Mucosa of rectum (tissue), 2 donors: ENCODE measurements around the gene HAS3.

ENCODE experiments used
- H3K27ac ChIP-seq, 2 donors: one replicate each; pipeline ENCODE4 v1.7.0; 2013; ENCODE audit warnings: inconsistent platforms in 2 of 2, low read depth in 2 of 2, low read length in 2 of 2
- H3K27me3 ChIP-seq, 2 donors: one replicate each; pipeline ENCODE4 v1.7.0; 2013; ENCODE audit warnings: low read length in 2 of 2; ENCODE audit not compliant: control insufficient read depth in 2 of 2, insufficient read depth in 2 of 2
- H3K36me3 ChIP-seq, 2 donors: one replicate each; pipeline ENCODE4 v1.7.0; 2013; ENCODE audit warnings: low read length in 2 of 2; ENCODE audit not compliant: control insufficient read depth in 2 of 2, insufficient read depth in 2 of 2
- H3K4me1 ChIP-seq, 2 donors: one replicate each; pipeline ENCODE4 v1.7.0; 2013; ENCODE audit warnings: low read length in 2 of 2, mild to moderate bottlenecking in 1 of 2; ENCODE audit not compliant: control insufficient read depth in 2 of 2, insufficient read depth in 2 of 2
- H3K4me3 ChIP-seq, 2 donors: one replicate each; pipeline ENCODE4 v1.7.0; 2013; ENCODE audit warnings: low read length in 2 of 2
- H3K9ac ChIP-seq, 2 donors: one replicate each; pipeline ENCODE4 v1.7.0; 2013; ENCODE audit warnings: low read length in 2 of 2, low read depth in 1 of 2, mild to moderate bottlenecking in 1 of 2
- H3K9me3 ChIP-seq, 2 donors: one replicate each; pipeline ENCODE4 v1.7.0; 2013; ENCODE audit warnings: low read length in 2 of 2; ENCODE audit not compliant: control insufficient read depth in 2 of 2
- donor health status: healthy.
- donor health status: Normal muscosa, but diverticular disease.

The HAS3 gene

DNA sequence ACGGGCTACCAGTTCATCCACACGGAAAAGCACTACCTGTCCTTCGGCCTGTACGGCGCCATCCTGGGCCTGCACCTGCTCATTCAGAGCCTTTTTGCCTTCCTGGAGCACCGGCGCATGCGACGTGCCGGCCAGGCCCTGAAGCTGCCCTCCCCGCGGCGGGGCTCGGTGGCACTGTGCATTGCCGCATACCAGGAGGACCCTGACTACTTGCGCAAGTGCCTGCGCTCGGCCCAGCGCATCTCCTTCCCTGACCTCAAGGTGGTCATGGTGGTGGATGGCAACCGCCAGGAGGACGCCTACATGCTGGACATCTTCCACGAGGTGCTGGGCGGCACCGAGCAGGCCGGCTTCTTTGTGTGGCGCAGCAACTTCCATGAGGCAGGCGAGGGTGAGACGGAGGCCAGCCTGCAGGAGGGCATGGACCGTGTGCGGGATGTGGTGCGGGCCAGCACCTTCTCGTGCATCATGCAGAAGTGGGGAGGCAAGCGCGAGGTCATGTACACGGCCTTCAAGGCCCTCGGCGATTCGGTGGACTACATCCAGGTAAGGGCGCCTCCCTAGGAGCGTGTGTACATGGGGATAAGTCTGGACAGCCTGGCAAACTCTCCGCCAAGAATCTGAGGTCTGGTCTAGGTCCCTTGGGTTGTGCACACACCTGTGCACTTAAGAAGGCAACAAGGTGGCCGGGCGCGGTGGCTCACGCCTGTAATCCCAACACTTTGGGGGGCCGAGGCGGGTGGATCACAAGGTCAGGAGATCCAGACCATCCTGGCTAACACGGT is 4.2 kb downstream of the HAS3 start:
- no peaks in the 10 kb centered on the region for H3K9me3 ChIP-seq
- H3K36me3 ChIP-seq, result peaks cover 9 to 38% of the 10 kb centered on the region in 2 donors
- no peak overlapping the region for H3K27ac ChIP-seq
- peaks cover 3 to 4% of the 10 kb centered on the region in 2 donors for H3K27me3 ChIP-seq
- H3K4me3 ChIP-seq, result no peak overlapping the region
- H3K9ac ChIP-seq, result no peak overlapping the region
- H3K4me1 ChIP-seq, result peaks cover 19 to 24% of the 10 kb centered on the region in 2 donors

GRCh38 chr16:69110406-69110805 is 5.0 kb downstream of the HAS3 start:
- Histone ChIP-seq H3K27me3 (peaks cover 3 to 4% of the 10 kb centered on the region in 2 donors), H3K36me3 (peaks cover 15 to 45% of the 10 kb centered on the region in 2 donors), H3K4me3 (no peak overlapping the region), H3K4me1 (peaks cover 19 to 24% of the 10 kb centered on the region in 2 donors), H3K9ac (no peak overlapping the region), H3K9me3 (no peaks in the 10 kb centered on the region), H3K27ac (no peak overlapping the region)

GRCh38 chr16:69111216-69111875 is 5.9 kb downstream of the HAS3 start:
- H3K9me3 ChIP-seq, result no peaks in the 10 kb centered on the region
- peaks cover 0 to 4% of the 10 kb centered on the region in 2 donors for H3K27me3 ChIP-seq
- H3K36me3 ChIP-seq, result peaks cover 15 to 53% of the 10 kb centered on the region in 2 donors
- no peak overlapping the region for H3K9ac ChIP-seq
- H3K4me3 ChIP-seq, result no peak overlapping the region
- peaks cover 15 to 21% of the 10 kb centered on the region in 2 donors for H3K4me1 ChIP-seq
- no peak overlapping the region for H3K27ac ChIP-seq

DNA sequence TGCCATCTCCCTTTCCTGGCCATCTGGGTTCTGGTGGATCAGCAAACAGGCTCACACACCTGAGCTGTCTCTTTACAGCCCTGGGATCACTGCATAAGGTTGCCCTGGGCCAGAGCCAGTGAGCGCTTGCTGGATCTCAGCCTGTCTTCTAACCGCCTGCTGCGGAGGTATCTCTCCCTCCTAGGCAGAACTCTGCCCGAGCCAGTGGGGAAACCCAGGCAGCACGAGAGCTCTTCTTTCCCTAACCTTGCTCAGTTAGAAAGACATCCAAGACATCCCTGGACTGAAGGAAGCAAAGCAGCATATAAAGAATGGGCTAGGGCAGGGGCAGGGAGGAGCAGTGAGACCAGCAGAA is 6.4 kb downstream of the HAS3 start:
- H3K27me3 ChIP-seq, result peaks cover 0 to 4% of the 10 kb centered on the region in 2 donors
- no peak overlapping the region for H3K27ac ChIP-seq
- H3K36me3 ChIP-seq, result peaks cover 18 to 58% of the 10 kb centered on the region in 2 donors
- H3K4me1 ChIP-seq, result peaks cover 11 to 16% of the 10 kb centered on the region in 2 donors
- H3K9me3 ChIP-seq, result no peaks in the 10 kb centered on the region
- H3K4me3 ChIP-seq, result no peak overlapping the region
- no peak overlapping the region for H3K9ac ChIP-seq

- H3K9ac ChIP-seq, result no peak overlapping the region
- peaks cover 19 to 63% of the 10 kb centered on the region in 2 donors for H3K36me3 ChIP-seq
- H3K4me3 ChIP-seq, result no peak overlapping the region
- H3K27me3 ChIP-seq, result peaks cover 0 to 4% of the 10 kb centered on the region in 2 donors
- H3K9me3 ChIP-seq, result no peaks in the 10 kb centered on the region
- H3K27ac ChIP-seq, result no peak overlapping the region
- H3K4me1 ChIP-seq, result peaks cover 4 to 10% of the 10 kb centered on the region in 2 donors
Measured at GRCh38 chr16:69112285-69113129, 7.1 kb downstream of the HAS3 start.

DNA sequence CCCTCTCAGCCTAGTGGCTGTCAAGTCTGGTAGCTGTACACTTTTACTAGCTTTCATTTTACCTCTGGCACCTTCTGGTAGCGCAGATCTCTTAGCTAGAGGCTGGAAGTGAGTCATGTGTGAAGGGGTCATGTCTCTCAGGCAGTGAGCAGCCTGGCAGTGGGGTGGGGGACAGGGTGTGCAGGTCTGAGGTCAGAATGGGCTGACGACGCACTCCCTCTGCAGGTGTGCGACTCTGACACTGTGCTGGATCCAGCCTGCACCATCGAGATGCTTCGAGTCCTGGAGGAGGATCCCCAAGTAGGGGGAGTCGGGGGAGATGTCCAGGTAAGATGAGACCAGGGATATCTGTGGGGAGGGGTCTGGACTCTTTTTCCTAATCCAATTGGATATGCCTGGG is 7.8 kb downstream of the HAS3 start:
- no peak overlapping the region for H3K9ac ChIP-seq

GRCh38 chr16:69114346-69114975 is 9.0 kb downstream of the HAS3 start:
- no peaks in the 10 kb centered on the region for H3K4me1 ChIP-seq
- peaks cover 34 to 74% of the 10 kb centered on the region in 2 donors for H3K36me3 ChIP-seq

More for the DNA sequence above, 7.8 kb downstream of the HAS3 start:
- Histone ChIP-seq H3K9me3 (no peaks in the 10 kb centered on the region), H3K4me3 (no peak overlapping the region), H3K27me3 (peaks cover 0 to 3% of the 10 kb centered on the region in 2 donors), H3K4me1 (peaks cover 0 to 3% of the 10 kb centered on the region in 2 donors), H3K27ac (no peak overlapping the region), H3K36me3 (peaks cover 26 to 70% of the 10 kb centered on the region in 2 donors)

GRCh38 chr16:69114976-69115355 is 9.5 kb downstream of the HAS3 start:
- no peaks in the 10 kb centered on the region for H3K4me1 ChIP-seq

More at GRCh38 chr16:69114346-69114975, 9.0 kb downstream of the HAS3 start:
- H3K4me3 ChIP-seq, result no peak overlapping the region
- H3K27me3 ChIP-seq, result no peaks in the 10 kb centered on the region
- no peak overlapping the region for H3K9ac ChIP-seq
- H3K9me3 ChIP-seq, result no peaks in the 10 kb centered on the region
- no peak overlapping the region for H3K27ac ChIP-seq

GRCh38 chr16:69115361-69115760 is 9.9 kb downstream of the HAS3 start:
- no peak overlapping the region for H3K27ac ChIP-seq
- H3K27me3 ChIP-seq, result no peaks in the 10 kb centered on the region
- no peak overlapping the region for H3K9ac ChIP-seq
- H3K4me1 ChIP-seq, result no peaks in the 10 kb centered on the region
- peaks cover 30 to 76% of the 10 kb centered on the region in 2 donors for H3K36me3 ChIP-seq
- H3K4me3 ChIP-seq, result no peak overlapping the region
- H3K9me3 ChIP-seq, result no peaks in the 10 kb centered on the region

More at GRCh38 chr16:69114976-69115355, 9.5 kb downstream of the HAS3 start:
- no peak overlapping the region for H3K9ac ChIP-seq
- H3K9me3 ChIP-seq, result no peaks in the 10 kb centered on the region
- no peak overlapping the region for H3K27ac ChIP-seq
- no peaks in the 10 kb centered on the region for H3K27me3 ChIP-seq
- no peak overlapping the region for H3K4me3 ChIP-seq
- H3K36me3 ChIP-seq, result peaks cover 30 to 74% of the 10 kb centered on the region in 2 donors
